ENCODE data around the gene ATP8B3.
A peak's percentile ranks its signal among the peaks of the same experiment; 100 is the strongest.

DNA sequence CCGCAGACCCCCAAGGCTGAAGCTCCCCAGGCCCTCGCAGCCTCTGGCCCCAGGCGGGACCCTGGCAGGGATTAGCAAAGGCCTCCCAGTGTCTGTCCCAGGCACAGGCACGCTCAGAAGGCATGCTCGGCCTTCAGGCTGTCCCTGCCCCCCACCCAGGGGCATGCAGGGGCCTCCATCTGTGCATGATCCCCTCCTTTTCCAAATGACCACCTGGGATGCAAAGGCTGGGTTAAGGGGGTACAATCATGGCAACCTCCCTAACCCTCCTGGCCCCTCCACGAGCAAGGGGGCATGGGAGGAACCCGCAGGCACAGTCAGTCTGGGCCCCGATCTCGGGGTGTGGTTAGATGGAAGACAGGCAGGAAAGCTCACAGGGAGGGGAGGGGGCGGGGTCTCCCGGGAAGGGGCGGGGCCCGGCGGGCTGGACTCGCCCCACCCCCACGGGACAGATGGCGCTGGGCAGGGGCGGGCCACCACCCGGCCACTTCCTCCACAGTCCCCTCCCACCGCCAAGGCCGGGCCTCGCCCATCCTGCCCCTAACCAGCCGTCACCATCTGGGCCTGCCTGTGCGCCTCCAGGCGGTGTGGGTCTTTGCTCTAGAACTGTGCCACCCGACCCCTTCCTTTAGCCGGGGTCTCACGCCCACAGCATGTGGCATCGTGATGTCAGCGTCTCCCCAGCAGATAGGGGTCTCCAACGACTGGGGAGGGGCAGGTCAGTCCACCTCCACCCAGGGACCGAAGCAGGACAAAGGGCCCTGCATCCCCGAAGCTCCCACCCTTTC is 43.2 kb upstream of the ATP8B3 start:
- TF ChIP-seq POLR2A (IDR thresholded peaks at IDR 0.05) (peak; percentile 91), EP300 (IDR thresholded peaks at IDR 0.05; ENCODE audit: low read depth) (no peak)
- TF ChIP-seq, protein P1, sequence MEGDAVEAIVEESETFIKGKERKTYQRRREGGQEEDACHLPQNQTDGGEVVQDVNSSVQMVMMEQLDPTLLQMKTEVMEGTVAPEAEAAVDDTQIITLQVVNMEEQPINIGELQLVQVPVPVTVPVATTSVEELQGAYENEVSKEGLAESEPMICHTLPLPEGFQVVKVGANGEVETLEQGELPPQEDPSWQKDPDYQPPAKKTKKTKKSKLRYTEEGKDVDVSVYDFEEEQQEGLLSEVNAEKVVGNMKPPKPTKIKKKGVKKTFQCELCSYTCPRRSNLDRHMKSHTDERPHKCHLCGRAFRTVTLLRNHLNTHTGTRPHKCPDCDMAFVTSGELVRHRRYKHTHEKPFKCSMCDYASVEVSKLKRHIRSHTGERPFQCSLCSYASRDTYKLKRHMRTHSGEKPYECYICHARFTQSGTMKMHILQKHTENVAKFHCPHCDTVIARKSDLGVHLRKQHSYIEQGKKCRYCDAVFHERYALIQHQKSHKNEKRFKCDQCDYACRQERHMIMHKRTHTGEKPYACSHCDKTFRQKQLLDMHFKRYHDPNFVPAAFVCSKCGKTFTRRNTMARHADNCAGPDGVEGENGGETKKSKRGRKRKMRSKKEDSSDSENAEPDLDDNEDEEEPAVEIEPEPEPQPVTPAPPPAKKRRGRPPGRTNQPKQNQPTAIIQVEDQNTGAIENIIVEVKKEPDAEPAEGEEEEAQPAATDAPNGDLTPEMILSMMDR (IDR thresholded peaks at IDR 0.05), result peak in 1 of 5 experiments; percentile 9
